DOHH2 (cell line): ENCODE measurements around the gene MYCN.

Experiments
- EZH2phosphoT487 ChIP-seq: fragments of 200-600 bp; sonication (generic); IDR thresholded peaks from 2 replicates; pipeline ENCODE4 v1.6.1; 2017; ENCODE audit warnings: borderline replicate concordance, mild to moderate bottlenecking, antibody characterized with exemption, low read length, moderate library complexity, mixed read lengths
- TF ChIP-seq, protein P1 (sequence below): fragments of 200-600 bp; sonication (generic); IDR thresholded peaks from one replicate; pipeline ENCODE4 v1.5.1; 2014; ENCODE audit warnings: antibody characterized with exemption, mild to moderate bottlenecking, low read depth, low read length; ENCODE audit not compliant: poor library complexity, severe bottlenecking

DNA sequence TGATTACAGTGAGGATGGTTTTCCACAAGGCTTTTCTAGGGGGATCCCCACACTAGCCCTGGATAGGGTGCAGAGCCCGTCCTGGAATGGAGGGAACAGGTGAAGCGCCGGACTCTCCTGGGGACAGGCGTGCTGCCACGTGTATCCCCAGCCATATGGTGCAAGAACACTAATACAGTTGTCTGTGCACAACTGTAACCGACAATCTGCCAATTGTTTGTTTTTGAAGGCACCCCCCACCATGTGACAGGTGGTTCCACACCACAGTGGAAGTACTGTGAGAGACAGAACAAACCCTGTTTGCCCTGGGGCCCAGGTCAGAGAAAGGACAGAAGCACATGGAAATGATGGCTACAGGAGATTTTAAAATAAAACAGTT lies 52.9 kb downstream of the MYCN start:
- TF ChIP-seq, protein P1, sequence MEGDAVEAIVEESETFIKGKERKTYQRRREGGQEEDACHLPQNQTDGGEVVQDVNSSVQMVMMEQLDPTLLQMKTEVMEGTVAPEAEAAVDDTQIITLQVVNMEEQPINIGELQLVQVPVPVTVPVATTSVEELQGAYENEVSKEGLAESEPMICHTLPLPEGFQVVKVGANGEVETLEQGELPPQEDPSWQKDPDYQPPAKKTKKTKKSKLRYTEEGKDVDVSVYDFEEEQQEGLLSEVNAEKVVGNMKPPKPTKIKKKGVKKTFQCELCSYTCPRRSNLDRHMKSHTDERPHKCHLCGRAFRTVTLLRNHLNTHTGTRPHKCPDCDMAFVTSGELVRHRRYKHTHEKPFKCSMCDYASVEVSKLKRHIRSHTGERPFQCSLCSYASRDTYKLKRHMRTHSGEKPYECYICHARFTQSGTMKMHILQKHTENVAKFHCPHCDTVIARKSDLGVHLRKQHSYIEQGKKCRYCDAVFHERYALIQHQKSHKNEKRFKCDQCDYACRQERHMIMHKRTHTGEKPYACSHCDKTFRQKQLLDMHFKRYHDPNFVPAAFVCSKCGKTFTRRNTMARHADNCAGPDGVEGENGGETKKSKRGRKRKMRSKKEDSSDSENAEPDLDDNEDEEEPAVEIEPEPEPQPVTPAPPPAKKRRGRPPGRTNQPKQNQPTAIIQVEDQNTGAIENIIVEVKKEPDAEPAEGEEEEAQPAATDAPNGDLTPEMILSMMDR, result no peak
- TF ChIP-seq EZH2phosphoT487, result no peak
